ENCODE results near the gene TFIP11. TPM values are rescaled to one million over a fixed set of nuclear protein-coding genes. Genes with fewer than 3 reads are reported as not detected.

The TFIP11 gene
- polyA plus RNA-seq, 2 of the 4 experiments (the other 2 are of a cell fraction) = 21.1 to 28.8 TPM

DNA sequence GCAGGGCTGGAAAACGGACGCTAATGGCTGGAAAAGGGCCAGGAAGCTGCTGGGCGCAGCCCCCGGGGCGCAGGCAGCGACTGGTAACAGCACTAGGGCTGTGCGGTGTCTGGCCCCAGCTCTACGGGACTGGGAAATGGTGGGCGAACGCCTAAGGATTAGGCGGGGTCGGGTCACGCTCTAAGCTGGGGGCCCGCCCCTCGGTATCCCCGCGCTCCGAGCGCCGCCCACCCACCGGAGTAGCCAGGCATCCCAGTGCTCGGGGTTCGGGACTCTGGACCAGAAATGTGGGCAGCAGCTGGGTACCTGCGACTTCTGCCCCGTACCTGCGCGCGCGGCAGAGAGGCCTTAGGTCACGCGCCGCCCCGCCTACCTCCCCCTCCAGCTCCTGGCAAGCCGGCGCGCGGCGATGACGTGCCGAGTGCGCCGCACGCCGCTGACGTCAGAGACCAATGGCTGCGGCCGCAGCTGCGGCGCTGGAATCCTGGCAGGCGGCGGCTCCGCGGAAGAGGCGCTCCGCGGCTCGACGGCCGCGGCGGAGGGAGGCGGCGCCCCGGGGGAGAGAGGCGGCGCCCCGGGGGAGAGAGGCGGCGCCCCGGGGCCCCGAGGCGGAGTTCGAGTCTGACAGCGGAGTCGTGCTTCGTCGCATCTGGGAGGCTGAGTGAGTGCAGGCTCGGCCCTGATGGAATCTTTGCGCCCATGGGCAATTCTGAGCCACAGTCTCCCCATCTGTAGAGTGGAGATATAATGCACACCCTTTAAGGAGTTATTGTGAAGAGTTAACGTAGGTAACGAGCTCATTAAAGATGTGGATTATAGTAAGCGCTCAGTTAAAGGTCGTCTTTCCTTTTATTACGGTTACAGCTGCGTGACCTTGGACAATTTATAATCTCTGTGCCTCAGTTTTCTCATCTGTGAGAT, 28.6 kb downstream of the TFIP11 start, which contains the start of the genes HPS4 and SRRD (continued):
- TF ChIP-seq, protein P1, sequence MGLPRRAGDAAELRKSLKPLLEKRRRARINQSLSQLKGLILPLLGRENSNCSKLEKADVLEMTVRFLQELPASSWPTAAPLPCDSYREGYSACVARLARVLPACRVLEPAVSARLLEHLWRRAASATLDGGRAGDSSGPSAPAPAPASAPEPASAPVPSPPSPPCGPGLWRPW (IDR thresholded peaks at IDR 0.05) = no peak
- TF ChIP-seq, protein P2, sequence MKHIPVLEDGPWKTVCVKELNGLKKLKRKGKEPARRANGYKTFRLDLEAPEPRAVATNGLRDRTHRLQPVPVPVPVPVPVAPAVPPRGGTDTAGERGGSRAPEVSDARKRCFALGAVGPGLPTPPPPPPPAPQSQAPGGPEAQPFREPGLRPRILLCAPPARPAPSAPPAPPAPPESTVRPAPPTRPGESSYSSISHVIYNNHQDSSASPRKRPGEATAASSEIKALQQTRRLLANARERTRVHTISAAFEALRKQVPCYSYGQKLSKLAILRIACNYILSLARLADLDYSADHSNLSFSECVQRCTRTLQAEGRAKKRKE (CRISPR knock-in tag; IDR thresholded peaks at IDR 0.05; ENCODE audit: low read depth) = peak; percentile 35; the same call in 1 of the 2 replicates
- TF ChIP-seq SMC3 (IDR thresholded peaks at IDR 0.05) (no peak), HEYL (CRISPR knock-in tag; IDR thresholded peaks at IDR 0.05) (no peak), JUNB (IDR thresholded peaks at IDR 0.05) (no peak), GATA3 (IDR thresholded peaks at IDR 0.05; ENCODE audit: borderline replicate concordance) (no peak), EP300 (IDR thresholded peaks at IDR 0.05) (no peak), FOSL2 (IDR thresholded peaks at IDR 0.05) (no peak), FOSL2 (CRISPR knock-in tag; IDR thresholded peaks at IDR 0.05) (peak; percentile 40; the same call in 1 of the 2 replicates), KDM5A (IDR thresholded peaks at IDR 0.05) (peak; percentile 86), BHLHE40 (IDR thresholded peaks at IDR 0.05; ENCODE audit: low read depth, low read length) (0 out of 2 replicates have a peak, but pooled peaks have one; percentile 12), RAD21 (conservative IDR thresholded peaks at IDR 0.05 in 1 of 2, IDR thresholded peaks at IDR 0.05 in 1 of 2) (no peak), HDAC2 (IDR thresholded peaks at IDR 0.05) (peak; percentile 97), POLR2A (IDR thresholded peaks at IDR 0.05; ENCODE audit: low read length) (peak; percentile 66), ESRRA (IDR thresholded peaks at IDR 0.05; ENCODE audit: borderline replicate concordance, low read length) (0 out of 2 replicates have a peak, but pooled peaks have one; percentile 14), RCOR1 (IDR thresholded peaks at IDR 0.05; ENCODE audit: low read depth, low read length) (0 out of 2 replicates have a peak, but pooled peaks have one; percentile 42), HOXB13 (CRISPR knock-in tag; IDR thresholded peaks at IDR 0.05; ENCODE audit: low read depth) (no peak), HOXA7 (CRISPR knock-in tag; IDR thresholded peaks at IDR 0.05) (no peak), KDM1A (IDR thresholded peaks at IDR 0.05; ENCODE audit: low read depth) (peak; percentile 98), CEBPB (IDR thresholded peaks at IDR 0.05) (no peak), ZC3H11A (IDR thresholded peaks at IDR 0.05) (no peak), MAZ (IDR thresholded peaks at IDR 0.05; ENCODE audit: borderline replicate concordance, low read depth, low read length) (0 out of 2 replicates have a peak, but pooled peaks have one; percentile 40)
- TF ChIP-seq, protein P3, sequence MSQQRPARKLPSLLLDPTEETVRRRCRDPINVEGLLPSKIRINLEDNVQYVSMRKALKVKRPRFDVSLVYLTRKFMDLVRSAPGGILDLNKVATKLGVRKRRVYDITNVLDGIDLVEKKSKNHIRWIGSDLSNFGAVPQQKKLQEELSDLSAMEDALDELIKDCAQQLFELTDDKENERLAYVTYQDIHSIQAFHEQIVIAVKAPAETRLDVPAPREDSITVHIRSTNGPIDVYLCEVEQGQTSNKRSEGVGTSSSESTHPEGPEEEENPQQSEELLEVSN (IDR thresholded peaks at IDR 0.05; ENCODE audit: borderline replicate concordance, low read depth) = no peak
- TF ChIP-seq, protein P4, sequence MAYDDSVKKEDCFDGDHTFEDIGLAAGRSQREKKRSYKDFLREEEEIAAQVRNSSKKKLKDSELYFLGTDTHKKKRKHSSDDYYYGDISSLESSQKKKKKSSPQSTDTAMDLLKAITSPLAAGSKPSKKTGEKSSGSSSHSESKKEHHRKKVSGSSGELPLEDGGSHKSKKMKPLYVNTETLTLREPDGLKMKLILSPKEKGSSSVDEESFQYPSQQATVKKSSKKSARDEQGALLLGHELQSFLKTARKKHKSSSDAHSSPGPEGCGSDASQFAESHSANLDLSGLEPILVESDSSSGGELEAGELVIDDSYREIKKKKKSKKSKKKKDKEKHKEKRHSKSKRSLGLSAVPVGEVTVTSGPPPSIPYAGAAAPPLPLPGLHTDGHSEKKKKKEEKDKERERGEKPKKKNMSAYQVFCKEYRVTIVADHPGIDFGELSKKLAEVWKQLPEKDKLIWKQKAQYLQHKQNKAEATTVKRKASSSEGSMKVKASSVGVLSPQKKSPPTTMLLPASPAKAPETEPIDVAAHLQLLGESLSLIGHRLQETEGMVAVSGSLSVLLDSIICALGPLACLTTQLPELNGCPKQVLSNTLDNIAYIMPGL (CRISPR knock-in tag; IDR thresholded peaks at IDR 0.05; ENCODE audit: borderline replicate concordance) = no peak
- TF ChIP-seq, protein P5, sequence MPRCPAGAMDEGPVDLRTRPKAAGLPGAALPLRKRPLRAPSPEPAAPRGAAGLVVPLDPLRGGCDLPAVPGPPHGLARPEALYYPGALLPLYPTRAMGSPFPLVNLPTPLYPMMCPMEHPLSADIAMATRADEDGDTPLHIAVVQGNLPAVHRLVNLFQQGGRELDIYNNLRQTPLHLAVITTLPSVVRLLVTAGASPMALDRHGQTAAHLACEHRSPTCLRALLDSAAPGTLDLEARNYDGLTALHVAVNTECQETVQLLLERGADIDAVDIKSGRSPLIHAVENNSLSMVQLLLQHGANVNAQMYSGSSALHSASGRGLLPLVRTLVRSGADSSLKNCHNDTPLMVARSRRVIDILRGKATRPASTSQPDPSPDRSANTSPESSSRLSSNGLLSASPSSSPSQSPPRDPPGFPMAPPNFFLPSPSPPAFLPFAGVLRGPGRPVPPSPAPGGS (IDR thresholded peaks at IDR 0.05) = no peak
- TF ChIP-seq, protein P6, sequence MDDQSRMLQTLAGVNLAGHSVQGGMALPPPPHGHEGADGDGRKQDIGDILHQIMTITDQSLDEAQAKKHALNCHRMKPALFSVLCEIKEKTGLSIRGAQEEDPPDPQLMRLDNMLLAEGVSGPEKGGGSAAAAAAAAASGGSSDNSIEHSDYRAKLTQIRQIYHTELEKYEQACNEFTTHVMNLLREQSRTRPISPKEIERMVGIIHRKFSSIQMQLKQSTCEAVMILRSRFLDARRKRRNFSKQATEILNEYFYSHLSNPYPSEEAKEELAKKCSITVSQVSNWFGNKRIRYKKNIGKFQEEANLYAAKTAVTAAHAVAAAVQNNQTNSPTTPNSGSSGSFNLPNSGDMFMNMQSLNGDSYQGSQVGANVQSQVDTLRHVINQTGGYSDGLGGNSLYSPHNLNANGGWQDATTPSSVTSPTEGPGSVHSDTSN (IDR thresholded peaks at IDR 0.05) = no peak
- TF ChIP-seq, protein P7, sequence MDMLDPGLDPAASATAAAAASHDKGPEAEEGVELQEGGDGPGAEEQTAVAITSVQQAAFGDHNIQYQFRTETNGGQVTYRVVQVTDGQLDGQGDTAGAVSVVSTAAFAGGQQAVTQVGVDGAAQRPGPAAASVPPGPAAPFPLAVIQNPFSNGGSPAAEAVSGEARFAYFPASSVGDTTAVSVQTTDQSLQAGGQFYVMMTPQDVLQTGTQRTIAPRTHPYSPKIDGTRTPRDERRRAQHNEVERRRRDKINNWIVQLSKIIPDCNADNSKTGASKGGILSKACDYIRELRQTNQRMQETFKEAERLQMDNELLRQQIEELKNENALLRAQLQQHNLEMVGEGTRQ (IDR thresholded peaks at IDR 0.05) = peak; percentile 65
- TF ChIP-seq, protein P8, sequence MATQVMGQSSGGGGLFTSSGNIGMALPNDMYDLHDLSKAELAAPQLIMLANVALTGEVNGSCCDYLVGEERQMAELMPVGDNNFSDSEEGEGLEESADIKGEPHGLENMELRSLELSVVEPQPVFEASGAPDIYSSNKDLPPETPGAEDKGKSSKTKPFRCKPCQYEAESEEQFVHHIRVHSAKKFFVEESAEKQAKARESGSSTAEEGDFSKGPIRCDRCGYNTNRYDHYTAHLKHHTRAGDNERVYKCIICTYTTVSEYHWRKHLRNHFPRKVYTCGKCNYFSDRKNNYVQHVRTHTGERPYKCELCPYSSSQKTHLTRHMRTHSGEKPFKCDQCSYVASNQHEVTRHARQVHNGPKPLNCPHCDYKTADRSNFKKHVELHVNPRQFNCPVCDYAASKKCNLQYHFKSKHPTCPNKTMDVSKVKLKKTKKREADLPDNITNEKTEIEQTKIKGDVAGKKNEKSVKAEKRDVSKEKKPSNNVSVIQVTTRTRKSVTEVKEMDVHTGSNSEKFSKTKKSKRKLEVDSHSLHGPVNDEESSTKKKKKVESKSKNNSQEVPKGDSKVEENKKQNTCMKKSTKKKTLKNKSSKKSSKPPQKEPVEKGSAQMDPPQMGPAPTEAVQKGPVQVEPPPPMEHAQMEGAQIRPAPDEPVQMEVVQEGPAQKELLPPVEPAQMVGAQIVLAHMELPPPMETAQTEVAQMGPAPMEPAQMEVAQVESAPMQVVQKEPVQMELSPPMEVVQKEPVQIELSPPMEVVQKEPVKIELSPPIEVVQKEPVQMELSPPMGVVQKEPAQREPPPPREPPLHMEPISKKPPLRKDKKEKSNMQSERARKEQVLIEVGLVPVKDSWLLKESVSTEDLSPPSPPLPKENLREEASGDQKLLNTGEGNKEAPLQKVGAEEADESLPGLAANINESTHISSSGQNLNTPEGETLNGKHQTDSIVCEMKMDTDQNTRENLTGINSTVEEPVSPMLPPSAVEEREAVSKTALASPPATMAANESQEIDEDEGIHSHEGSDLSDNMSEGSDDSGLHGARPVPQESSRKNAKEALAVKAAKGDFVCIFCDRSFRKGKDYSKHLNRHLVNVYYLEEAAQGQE (IDR thresholded peaks at IDR 0.05) = no peak
- TF ChIP-seq, protein P9, sequence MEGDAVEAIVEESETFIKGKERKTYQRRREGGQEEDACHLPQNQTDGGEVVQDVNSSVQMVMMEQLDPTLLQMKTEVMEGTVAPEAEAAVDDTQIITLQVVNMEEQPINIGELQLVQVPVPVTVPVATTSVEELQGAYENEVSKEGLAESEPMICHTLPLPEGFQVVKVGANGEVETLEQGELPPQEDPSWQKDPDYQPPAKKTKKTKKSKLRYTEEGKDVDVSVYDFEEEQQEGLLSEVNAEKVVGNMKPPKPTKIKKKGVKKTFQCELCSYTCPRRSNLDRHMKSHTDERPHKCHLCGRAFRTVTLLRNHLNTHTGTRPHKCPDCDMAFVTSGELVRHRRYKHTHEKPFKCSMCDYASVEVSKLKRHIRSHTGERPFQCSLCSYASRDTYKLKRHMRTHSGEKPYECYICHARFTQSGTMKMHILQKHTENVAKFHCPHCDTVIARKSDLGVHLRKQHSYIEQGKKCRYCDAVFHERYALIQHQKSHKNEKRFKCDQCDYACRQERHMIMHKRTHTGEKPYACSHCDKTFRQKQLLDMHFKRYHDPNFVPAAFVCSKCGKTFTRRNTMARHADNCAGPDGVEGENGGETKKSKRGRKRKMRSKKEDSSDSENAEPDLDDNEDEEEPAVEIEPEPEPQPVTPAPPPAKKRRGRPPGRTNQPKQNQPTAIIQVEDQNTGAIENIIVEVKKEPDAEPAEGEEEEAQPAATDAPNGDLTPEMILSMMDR (IDR thresholded peaks at IDR 0.05) = no peak

Measured in A549 (cell line).